Measurements from ENCODE around the gene PRSS2.
"Not testable (repeated sequence)": the region's sequence is repeated elsewhere in the genome, so short reads cannot be mapped to it uniquely, and the experiment has no call there.

The PRSS2 gene

DNA sequence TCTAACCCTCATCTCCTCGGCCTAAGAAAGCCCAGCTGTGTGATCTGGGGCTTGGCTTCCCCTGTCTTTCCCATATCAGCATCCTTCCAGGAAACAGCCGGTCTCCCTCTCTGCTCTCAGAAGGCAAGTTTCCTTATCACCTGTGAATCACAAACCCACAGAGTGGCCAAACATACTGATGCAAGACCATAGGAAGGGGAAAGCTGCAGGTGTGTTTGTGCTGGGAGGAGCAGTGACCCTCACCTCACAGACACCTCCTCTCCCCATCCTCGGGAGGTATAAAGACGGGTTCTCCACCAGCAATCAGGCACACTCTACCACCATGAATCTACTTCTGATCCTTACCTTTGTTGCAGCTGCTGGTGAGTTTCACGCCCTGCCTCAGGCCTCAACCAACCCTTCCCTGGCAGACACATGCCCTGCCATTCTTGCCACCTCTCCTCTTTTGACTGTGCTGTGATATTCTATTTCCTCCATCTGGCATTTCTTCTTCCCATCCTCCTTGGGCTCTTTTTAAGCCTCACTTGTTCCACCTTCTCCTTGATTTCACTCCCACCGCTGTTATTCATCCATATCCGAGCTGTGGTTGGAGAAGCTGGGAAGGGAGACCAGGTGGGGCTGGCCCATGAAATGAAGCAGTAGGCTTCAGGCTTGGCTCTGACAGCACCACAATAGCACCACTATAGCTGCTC lies at the start of gene PRSS2:
Gene PRSS2, plus strand, starts transcription at position 310 of the 692 bp plus-strand sequence. Its CDS starts 13 bp downstream, at position 323.
- H3K4me1 Mint-ChIP-seq (ENCODE audit: low read depth), result no peaks in the 10 kb centered on the region
- no peak within 1 kb of the TSS for H3K4me3 Mint-ChIP-seq
- no peaks in the 10 kb centered on the region for H3K27me3 Mint-ChIP-seq
- H3K9me3 Mint-ChIP-seq (ENCODE audit: low read depth), result no peaks in the 10 kb centered on the region
- no peak within 1 kb of the TSS for H3K27ac Mint-ChIP-seq
- no peaks in the 10 kb centered on the region for H3K36me3 Mint-ChIP-seq

DNA sequence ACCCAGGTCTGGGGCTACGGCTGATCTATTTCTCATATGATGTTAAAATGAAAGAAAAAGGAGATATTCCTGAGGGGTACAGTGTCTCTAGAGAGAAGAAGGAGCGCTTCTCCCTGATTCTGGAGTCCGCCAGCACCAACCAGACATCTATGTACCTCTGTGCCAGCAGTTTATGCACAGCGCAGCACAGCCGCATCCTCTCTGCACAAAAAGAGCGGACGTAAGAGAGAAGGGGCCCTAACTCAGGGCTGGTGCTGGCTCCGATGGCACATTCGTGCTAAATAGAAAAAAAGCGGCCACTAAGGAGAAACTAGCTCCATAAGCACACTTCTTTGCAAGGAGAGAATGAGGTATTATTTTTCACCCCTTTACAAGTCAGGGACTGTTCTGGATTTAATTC lies 49.8 kb upstream of the PRSS2 start:
- no peak overlapping the region for H3K4me3 Mint-ChIP-seq
- H3K27me3 Mint-ChIP-seq, result no peaks in the 10 kb centered on the region
- H3K9me3 Mint-ChIP-seq (ENCODE audit: low read depth), result no peaks in the 10 kb centered on the region
- H3K36me3 Mint-ChIP-seq, result no peaks in the 10 kb centered on the region
- H3K4me1 Mint-ChIP-seq (ENCODE audit: low read depth), result peaks cover 21% of the 10 kb centered on the region
- H3K27ac Mint-ChIP-seq, result no peak overlapping the region

DNA sequence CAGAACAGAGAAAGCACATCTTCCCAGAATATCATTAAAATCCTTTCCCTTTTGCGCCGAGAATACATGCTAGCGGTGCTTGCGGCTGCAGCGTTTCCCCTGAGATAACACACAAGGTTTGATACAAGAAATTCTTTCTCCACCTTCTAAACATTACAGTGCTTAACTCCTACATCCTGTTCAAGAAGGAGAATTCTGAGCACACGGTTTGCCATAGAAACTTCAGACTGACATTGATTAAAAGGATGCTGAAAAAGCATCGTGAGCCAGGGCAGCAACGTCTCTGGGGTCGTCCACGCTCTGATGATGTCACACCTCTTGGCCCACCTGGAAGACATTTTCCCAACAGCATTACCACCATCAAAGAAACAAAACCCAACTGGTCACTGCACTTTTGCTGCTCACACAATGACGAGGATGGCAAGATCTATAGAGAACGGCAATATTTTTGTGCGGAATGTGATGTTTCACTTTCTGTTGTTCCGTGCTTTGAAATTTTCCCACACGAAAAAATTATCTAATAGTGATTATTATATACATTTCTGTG lies 48.4 kb upstream of the PRSS2 start:
- Mint-ChIP-seq H3K27me3 (no peaks in the 10 kb centered on the region), H3K4me3 (peak overlapping the region; percentile 67), H3K9me3 (ENCODE audit: low read depth) (no peaks in the 10 kb centered on the region), H3K36me3 (no peaks in the 10 kb centered on the region), H3K27ac (peak overlapping the region; percentile 54), H3K4me1 (ENCODE audit: low read depth) (peaks cover 8% of the 10 kb centered on the region)

DNA sequence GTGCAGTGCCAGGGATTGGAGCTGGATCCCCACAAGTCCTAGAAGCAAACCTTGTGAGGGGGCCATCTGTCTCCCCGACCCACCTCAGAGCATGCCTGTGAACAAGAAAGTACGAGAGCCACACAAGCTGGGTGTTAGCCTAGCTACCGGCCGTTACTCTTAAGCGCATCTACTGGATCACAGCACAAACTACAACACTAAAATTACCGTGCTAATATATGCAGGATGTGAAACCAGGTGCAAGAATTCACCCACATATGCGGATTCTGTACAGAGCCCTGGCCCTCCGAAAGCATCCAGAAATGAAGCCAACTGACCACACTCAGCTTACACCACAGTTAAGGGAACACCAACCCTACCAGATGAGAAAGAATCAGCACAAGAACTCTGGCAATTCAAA lies 37.5 kb upstream of the PRSS2 start:
- no peaks in the 10 kb centered on the region for H3K36me3 Mint-ChIP-seq
- H3K27me3 Mint-ChIP-seq, result no peaks in the 10 kb centered on the region
- H3K9me3 Mint-ChIP-seq (ENCODE audit: low read depth), result no peaks in the 10 kb centered on the region
- H3K27ac Mint-ChIP-seq, result no peak overlapping the region
- no peaks in the 10 kb centered on the region for H3K4me1 Mint-ChIP-seq (ENCODE audit: low read depth)
- H3K4me3 Mint-ChIP-seq, result no peak overlapping the region

DNA sequence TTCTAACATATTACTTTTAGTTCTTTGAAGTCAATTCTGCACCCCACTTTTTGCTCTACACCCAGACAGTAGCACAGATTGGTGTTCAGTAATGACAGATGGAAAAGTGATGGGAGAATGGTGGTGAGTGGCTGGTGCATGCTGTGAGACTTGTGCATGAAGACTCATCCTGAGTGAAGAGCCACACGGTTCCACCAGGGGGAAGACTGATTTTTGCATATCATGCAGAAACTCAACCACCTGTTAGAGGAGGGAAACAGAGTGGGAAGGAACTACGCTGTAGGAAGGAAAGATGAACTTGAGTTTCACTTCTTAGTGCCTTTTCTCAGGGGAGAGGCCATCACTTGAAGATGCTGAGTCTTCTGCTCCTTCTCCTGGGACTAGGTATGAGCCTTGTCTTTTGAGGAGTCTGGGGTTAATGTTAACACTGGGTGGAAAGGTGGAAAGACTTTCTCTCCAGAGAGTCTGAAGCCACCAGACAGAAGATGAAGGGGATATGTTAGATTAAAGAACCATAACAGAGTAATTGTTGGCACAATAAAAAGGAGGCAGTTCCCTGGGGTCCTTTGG lies 30.8 kb upstream of the PRSS2 start:
- H3K27ac Mint-ChIP-seq, result no peak overlapping the region
- H3K9me3 Mint-ChIP-seq (ENCODE audit: low read depth), result no peaks in the 10 kb centered on the region
- H3K36me3 Mint-ChIP-seq, result no peaks in the 10 kb centered on the region
- H3K4me3 Mint-ChIP-seq, result no peak overlapping the region
- no peaks in the 10 kb centered on the region for H3K27me3 Mint-ChIP-seq
- H3K4me1 Mint-ChIP-seq (ENCODE audit: low read depth), result peaks cover 3% of the 10 kb centered on the region

DNA sequence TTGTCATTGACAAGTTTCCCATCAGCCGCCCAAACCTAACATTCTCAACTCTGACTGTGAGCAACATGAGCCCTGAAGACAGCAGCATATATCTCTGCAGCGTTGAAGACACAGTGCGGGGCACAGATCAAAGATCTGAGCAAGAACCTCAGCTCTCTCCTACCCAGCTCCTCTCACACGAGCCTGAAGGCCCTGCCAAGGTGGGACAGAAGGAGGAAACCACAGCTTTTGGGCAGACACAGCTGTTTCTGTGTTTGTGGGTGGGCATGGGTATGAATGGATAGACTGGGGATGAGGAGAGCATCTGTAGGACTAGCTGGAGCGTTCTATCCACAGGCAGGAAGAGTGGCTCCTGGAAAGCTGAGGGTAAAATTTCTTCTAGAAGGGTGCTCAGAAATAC lies 30.0 kb upstream of the PRSS2 start:
- Mint-ChIP-seq H3K4me1 (ENCODE audit: low read depth) (peaks cover 3% of the 10 kb centered on the region), H3K9me3 (ENCODE audit: low read depth) (no peaks in the 10 kb centered on the region), H3K4me3 (no peak overlapping the region), H3K27ac (no peak overlapping the region), H3K27me3 (no peaks in the 10 kb centered on the region), H3K36me3 (no peaks in the 10 kb centered on the region)

DNA sequence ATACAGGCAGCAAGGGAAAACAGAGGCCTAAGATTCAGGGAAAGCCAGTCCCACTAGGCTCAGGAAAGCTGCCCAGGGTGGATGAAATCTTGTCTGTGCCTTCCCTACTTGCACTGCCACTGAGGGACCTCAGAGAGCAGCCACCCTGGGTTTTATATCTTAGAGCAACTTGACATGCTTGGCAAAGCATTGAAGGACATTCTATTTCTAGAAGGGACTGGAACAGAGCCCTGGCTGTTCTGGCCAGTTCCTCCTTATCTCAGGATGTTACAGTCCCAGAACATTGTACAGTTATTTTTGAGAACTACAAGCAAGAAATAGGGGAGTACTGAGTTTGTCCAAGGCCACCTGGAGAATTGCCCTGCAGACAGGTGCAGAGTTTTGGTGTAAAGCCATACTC lies 28.8 kb upstream of the PRSS2 start:
- not testable (repeated sequence) for H3K27ac Mint-ChIP-seq; H3K27me3 Mint-ChIP-seq; H3K36me3 Mint-ChIP-seq; H3K4me1 Mint-ChIP-seq (ENCODE audit: low read depth); H3K4me3 Mint-ChIP-seq; H3K9me3 Mint-ChIP-seq (ENCODE audit: low read depth)

DNA sequence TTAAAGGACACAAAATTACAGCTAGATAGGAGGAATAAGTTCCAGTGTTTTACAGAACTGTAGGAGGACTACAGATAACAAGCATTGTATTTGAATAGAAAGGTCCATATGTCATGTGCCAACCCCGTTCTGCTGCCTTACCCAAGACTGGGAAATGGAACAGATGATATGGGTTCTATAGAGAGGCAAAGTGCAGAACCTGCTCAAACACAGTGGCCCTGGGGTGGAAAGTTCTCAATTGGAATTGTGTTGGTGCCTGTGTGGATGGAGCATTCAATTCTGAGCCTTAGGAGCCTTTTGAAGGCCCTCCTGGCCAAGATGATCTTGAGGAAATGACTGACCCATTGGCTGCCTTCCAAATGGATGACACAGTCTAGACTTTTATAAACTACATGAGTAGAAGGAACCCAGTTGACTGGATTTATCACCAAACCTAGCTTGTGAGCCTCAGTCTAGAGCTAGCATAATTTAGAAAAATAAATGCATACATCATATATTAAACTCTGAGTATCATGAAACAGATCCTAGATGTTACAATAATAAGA lies 25.6 kb upstream of the PRSS2 start:
- Mint-ChIP-seq H3K36me3 (no peaks in the 10 kb centered on the region), H3K4me1 (ENCODE audit: low read depth) (no peaks in the 10 kb centered on the region), H3K4me3 (no peak overlapping the region), H3K27me3 (no peaks in the 10 kb centered on the region), H3K9me3 (ENCODE audit: low read depth) (no peaks in the 10 kb centered on the region), H3K27ac (no peak overlapping the region)

DNA sequence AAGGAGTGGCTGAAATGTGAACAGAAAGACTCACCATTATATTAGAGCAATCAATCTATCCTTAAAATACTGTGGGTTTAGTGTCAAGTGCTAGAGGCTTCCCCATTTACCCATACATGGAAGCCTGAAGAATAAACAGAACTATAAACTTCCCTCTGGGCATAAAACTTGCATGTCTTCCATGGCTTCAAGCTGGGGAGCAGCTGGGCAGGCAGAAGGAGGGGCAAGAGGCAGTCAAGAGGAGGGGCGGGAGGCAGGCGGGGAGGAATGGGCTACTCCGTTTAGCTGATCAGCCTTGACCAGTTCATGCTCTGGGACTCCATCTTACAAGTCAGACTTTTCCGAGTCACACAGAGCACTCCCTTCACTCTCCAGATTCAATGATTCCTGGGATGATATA lies 25.0 kb upstream of the PRSS2 start:
- Mint-ChIP-seq H3K27me3 (no peaks in the 10 kb centered on the region), H3K4me3 (no peak overlapping the region), H3K36me3 (no peaks in the 10 kb centered on the region)

DNA sequence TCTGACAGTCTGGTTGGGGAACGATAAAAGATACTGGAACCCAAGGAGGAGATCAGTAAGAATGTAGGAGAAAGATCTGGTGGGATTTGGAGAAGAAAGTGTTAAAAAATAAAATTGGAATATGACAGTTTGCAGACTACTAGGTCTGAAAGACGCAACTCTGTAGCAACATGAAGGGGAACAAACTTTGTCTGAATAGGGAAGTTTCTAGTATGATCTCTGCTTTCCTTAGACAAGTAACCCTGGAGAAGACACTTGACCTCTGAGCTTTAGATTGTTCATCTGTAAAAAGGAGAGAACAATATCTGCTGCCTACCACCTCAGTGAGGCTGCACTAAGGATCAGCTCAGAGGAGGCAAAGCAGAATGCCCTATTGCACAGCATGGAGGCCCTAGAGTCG lies 24.5 kb upstream of the PRSS2 start:
- Mint-ChIP-seq H3K4me3 (no peak overlapping the region), H3K27ac (no peak overlapping the region), H3K9me3 (ENCODE audit: low read depth) (no peaks in the 10 kb centered on the region), H3K4me1 (ENCODE audit: low read depth) (no peaks in the 10 kb centered on the region), H3K27me3 (no peaks in the 10 kb centered on the region), H3K36me3 (no peaks in the 10 kb centered on the region)

More for the DNA sequence above, 25.0 kb upstream of the PRSS2 start:
- H3K4me1 Mint-ChIP-seq (ENCODE audit: low read depth), result no peaks in the 10 kb centered on the region
- H3K27ac Mint-ChIP-seq, result no peak overlapping the region
- H3K9me3 Mint-ChIP-seq (ENCODE audit: low read depth), result no peaks in the 10 kb centered on the region

DNA sequence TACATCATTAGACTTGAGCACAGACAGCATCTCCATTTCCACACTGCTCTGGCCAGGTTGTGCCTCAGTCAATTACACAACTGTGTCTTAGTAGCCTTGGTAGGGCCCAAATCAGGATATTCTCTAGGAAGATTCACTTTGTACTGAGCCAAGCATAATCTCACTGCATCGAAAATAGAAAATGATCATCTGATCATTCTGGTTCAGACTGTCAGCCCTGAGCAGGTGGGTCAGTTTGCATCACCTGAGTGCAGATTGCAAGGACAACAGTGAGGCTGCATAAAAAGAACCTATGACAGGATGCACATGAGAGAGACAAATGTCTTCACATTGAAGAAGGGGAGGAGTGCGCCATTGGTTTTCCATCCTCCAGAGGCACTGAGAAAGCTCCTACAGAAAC lies 22.4 kb upstream of the PRSS2 start:
- H3K4me1 Mint-ChIP-seq (ENCODE audit: low read depth); H3K4me3 Mint-ChIP-seq; H3K27ac Mint-ChIP-seq; H3K9me3 Mint-ChIP-seq (ENCODE audit: low read depth); H3K36me3 Mint-ChIP-seq; H3K27me3 Mint-ChIP-seq: not testable (repeated sequence)

DNA sequence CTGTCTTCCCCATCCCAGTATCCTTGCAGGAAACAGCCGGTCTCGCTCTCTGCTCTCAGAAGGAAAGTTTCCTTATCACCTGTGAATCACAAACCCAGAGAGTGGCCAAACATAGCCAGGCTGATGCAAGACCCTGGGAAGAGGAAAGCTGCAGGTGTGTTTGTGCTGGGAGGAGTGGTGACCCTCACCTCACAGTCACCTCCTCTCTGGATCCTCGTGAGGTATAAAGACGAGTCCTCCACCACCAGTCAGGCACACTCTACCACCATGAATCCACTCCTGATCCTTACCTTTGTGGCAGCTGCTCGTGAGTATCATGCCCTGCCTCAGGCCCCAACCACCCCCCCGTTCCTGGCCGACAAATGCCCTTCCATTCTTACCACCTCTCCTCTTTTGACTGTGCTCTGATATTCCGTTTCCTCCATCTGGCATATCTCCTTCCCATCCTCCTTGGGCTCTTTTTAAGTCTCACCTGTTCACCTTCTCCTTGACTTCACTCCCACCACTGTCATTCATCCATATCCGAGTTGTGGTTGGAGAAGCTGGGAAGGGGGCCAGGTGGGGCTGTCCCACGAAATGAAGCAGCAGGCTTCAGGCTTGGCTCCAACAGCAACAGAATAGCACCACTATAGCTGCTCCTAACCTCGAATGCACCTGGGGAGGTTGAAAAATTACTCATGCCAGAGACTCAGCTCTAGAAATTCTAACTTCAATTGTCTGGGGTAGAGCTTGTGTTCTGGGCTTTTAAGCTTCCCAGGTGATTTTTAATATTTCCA lies 21.4 kb upstream of the PRSS2 start, which contains the start of gene PRSS1:
Gene PRSS1, plus strand, starts transcription at position 255 of the 776 bp plus-strand sequence. Its CDS starts 13 bp downstream, at position 268.
- H3K27ac Mint-ChIP-seq, result no peak within 1 kb of the TSS
- no peaks in the 10 kb centered on the region for H3K27me3 Mint-ChIP-seq
- H3K4me1 Mint-ChIP-seq (ENCODE audit: low read depth), result no peaks in the 10 kb centered on the region
- no peak within 1 kb of the TSS for H3K4me3 Mint-ChIP-seq
- no peaks in the 10 kb centered on the region for H3K9me3 Mint-ChIP-seq (ENCODE audit: low read depth)
- no peaks in the 10 kb centered on the region for H3K36me3 Mint-ChIP-seq

DNA sequence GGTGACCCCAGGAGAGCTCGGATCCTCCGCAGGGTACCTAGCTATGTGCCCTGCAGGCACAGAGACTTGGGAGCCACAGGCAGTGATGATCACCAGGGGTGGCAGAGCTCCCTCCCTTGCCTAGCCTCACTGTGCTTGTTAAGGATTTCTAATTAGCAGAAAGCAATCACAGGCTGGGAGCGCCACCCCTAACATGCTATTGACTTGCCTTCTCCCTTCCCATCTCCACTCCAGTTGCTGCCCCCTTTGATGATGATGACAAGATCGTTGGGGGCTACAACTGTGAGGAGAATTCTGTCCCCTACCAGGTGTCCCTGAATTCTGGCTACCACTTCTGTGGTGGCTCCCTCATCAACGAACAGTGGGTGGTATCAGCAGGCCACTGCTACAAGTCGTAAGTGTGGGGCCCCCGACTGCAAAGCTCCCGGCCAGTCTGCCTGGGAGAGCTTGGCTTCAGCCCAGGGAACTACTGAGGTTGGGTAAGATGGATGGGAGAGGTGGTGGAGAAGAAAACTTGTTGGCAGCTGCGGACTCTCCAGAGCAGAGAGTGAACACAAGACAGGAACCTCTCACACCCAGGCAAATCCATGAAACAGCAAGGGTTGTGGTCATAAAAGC lies 20.3 kb upstream of the PRSS2 start:
- no peak overlapping the region for H3K27ac Mint-ChIP-seq
- H3K4me3 Mint-ChIP-seq, result no peak overlapping the region
- H3K36me3 Mint-ChIP-seq, result no peaks in the 10 kb centered on the region
- no peaks in the 10 kb centered on the region for H3K27me3 Mint-ChIP-seq
- H3K4me1 Mint-ChIP-seq (ENCODE audit: low read depth), result no peaks in the 10 kb centered on the region
- no peaks in the 10 kb centered on the region for H3K9me3 Mint-ChIP-seq (ENCODE audit: low read depth)

DNA sequence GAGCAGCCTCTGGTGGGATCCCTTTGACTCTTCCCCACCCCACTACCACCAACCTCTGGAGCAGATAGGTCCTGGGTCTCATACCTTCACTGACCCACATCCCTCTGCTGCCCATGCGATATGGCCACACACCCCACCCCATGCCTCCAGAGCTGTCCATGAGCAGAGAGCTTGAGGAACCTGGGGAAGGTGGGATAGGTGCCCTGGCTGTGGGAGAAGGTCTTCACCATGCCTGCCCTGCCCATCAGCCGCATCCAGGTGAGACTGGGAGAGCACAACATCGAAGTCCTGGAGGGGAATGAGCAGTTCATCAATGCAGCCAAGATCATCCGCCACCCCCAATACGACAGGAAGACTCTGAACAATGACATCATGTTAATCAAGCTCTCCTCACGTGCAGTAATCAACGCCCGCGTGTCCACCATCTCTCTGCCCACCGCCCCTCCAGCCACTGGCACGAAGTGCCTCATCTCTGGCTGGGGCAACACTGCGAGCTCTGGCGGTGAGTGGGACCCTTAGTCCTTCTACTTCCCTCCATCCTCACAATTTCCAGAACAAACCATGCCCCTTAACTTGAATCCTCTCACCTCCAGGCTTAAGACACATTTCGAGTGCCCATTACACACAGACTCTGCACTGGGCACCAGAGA lies 19.1 kb upstream of the PRSS2 start:
- not testable (repeated sequence) for H3K36me3 Mint-ChIP-seq; H3K27ac Mint-ChIP-seq; H3K27me3 Mint-ChIP-seq; H3K4me1 Mint-ChIP-seq (ENCODE audit: low read depth); H3K4me3 Mint-ChIP-seq; H3K9me3 Mint-ChIP-seq (ENCODE audit: low read depth)
